ENCODE results near the gene CCDC191.
A peak's percentile ranks its signal among the peaks of the same experiment; 100 is the strongest.

CCDC191 gene

DNA sequence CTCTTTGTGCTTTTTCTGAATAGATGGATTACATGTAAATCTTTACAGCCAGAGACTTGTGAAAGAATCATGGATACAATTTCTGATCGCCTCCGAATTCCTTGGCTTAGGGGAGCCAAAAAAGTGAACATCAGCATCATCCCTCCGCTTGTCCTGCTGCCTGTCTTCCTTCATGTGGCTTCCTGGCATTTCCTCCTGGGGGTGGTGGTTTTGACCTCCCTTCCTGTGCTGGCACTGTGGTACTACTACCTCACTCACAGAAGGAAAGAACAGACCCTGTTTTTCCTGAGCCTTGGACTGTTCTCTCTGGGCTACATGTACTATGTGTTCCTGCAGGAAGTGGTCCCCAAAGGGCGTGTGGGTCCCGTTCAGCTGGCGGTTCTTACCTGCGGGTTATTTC is 102.6 kb downstream of the CCDC191 start:
- DNase-seq = no peak

DNA sequence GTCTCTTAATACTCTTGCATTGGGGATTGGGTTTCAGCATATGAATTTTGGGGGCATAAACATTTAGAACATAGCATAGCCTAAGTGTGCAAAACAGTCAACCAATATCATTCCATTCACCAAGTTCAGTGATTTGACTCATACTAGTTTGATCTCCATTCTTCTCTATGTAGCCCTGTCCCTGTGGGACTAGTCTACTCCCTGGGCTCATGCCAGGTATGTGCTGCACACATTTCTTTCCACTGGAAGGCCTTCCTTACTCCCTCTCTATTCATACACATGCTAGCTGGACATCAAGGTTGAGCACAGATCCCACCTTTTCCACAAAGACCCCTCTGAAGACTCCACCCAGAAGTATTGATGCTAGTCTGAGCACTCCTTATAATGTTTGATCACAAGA is 103.4 kb downstream of the CCDC191 start:
- no peak for DNase-seq

DNA sequence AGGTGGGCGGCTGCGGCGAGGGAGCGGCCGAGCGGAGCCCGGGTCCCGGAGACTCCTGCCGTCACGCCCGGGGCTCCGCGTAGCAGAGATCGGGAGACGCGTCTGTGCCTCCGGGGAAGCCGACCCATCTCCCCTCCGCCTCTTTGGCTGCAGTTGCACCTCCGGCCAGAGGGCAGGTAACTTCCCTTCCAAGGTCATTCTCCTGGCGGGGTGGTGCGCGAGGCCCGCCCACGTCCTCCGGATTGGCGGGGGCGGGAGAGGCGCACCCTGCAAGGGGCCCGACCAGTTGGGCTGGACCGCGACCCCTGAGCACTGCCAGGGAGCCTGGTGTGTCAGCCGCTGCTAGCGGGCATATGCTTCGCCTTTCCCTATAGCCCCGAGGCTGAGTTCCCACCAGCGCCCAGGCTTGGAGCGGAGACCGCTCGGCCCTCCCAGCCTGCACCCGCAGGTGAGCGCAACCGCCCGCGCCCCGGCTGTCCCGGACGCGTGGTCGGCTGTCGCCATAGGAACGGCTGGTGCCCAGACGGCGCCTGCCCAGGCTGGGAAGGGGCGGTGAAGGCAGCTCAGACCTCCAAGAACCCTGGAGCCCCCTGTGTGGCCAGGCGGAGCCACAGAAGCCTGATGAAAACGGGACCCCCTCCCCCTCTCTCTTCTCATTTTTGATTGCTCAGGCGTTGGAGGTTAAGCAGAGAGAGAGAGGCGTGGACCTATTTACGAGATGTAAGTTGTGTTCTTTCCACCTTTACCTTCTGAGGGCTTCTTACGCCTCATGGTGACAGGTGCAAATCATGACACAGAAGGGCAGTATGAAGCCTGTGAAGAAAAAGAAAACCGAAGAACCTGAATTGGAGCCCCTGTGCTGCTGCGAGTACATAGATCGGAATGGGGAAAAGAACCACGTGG is 108.1 kb downstream of the CCDC191 start:
- DNase-seq = peak; percentile 55

DNA sequence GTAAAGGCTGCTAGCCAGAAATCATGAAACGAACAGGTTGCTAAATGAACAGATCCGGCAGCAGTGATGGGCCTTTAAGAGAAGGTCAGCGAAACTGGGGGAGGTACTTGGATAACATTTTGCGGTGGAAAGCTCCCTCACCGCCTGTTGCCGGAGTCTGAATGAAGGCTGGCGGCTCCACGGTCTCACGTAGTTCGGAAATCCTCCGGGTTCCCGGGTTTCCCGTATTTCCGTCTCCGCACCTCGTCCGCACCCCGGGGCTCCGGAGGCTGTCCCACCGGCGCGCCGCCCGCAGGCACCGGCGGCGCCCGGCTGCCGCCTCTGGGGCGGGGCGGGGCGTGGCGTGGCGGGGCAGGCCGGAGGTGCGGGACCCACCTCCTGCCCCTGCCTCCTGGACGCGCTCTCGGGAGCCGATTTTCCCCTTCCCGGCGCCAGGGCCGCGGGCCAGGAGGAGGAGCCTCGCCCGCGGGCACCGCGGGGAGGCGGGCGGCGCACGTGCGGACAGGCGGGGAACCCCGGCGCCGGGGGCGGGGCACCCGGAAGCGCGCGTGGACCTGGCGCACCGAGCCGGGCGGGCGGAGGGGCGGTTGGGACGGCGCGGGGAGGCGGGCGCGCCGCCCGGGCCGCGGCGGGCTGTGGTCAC is 108.8 kb downstream of the CCDC191 start, which contains the start of gene ZDHHC23:
ZDHHC23 (plus strand) TSS at position 642 of the 643 bp plus-strand sequence. CDS start 790 bp downstream, outside the sequence.
- peak; percentile 73 for DNase-seq

DNA sequence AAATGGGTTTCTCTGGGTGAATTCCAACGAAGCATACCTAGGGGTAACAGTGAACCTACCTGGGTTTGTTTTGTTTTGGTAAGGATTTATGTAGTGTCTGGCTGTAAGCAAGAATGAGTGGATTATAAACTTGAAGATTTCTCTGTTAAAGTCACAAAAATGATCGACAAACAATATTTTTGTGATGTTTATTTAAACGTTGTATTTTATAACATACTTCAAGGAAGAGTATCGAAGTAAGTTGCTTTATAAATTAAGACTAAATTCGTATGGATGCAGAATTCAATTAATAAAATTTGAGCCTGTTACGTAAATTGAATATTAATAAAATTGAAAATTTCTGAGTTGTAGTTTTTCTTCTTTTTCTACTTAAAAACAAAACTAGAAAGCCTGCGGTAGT is 109.5 kb downstream of the CCDC191 start:
- no peak for DNase-seq

DNA sequence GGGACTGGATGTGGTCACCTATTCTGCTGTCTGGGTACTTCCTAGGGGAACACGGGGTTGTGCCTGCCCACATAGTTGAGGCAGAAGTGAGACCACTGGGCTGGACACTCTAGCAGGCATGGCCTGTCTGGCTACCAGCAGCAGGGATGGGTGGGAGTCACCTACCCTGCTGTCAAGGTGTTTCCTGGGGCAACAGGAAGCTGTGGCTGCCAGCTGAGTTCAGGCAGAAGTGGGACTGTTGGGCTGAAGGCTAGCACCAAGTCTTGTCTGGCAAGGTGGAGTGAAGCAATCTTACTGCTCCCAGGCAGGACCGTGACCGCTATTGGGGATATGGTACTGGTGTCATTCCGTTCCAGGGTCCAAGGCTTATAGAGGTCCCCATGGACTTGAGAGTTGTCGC is 128.8 kb downstream of the CCDC191 start:
- no peak for DNase-seq

DNA sequence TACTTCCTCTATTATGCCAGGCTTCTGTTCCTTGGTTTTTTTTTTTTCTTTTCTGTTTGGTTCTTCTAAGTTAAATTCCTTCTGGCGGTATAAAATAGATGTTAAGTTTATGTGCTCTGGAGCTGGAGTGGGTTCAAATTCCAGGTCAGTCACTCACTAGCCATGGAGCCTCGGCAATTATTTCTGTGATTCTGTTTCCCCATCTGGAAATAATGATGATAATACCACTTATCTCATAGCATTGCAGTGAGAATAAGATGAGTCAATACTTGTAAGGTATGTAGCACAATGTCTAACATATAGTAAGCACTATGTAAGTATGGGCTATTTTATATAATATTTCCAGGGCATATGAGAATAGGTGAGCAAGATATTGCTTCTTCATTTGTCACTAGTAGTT is 141.7 kb downstream of the CCDC191 start:
- no peak for DNase-seq

Measured in stimulated activated CD4-positive, alpha-beta T cell treated with anti-CD3 and anti-CD28 coated beads, Interleukin-15, amount 100 ng/mL, for 24 hours (primary cell).